LoVo (cell line): Measurements from ENCODE around the gene MCIDAS.
A peak's percentile ranks its signal among the peaks of the same experiment; 100 is the strongest.

ENCODE experiments used
- DNase-seq: peaks from one replicate; pipeline ENCODE4 v3.0.0-alpha.2; 2016; ENCODE audit warnings: low spot score

Gene MCIDAS

DNA sequence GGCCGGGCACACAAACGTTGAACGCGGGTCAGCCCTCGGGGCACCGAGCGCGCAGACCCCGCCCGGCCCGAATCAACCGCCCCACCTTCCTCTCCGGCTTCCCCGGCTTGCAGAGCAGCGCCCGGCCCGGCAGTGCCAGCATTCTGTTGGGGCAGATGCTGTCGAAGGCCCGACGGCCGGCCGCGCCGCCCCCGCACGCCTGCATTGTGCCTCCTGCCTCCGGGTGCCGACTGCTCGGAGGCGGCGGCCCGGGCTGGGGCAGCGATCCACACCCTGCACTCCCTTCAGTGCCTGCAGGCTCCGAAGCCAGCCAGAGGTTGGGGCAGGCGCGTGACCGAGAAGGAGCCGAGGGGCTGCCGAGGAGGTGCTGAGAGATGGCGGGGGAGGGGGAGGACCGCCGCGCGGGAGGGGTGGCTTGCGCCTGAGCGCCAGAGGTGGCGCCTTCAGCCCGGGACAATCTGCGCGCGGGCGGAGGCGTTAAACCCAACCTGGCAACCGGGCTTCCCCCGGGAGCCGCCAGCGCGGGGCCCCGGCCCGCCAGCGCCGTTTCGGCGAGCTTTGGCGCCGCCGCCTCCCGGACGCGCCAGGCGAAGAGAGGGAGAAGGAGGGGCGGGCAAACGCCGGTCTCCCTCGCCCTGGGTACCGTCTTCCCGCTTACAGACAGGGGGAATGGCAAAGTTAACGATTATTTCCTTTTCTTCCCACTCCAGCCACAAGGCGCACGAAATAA lies at the start of gene MCIDAS:
Gene MCIDAS (minus strand): TSS at position 382 of the 730 bp plus-strand sequence. CDS start 177 bp downstream, at position 205.
- DNase-seq = peak; percentile 87

- no peak for DNase-seq
Measured at GRCh38 chr5:55276771-55277170, 49.7 kb upstream of the MCIDAS start.

DNA sequence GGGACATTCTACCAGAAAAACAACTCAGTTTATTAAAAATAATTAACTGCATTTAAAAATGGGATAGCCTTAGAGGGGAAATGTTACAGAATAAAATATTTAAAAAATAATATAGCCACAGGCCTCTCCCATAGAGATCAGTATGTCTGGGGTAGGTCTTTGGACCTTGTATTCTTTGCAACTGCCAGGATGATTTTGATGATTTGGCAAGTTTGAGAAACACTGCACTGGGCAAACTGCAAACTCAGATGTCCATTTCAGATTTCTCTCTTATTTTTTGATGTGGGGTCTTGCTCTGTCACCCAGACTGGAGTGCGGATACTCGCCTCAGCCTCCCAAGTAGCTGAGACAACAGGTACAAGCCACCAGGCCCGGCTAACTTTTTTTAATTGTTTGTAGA lies 31.2 kb upstream of the MCIDAS start:
- DNase-seq = no peak

DNA sequence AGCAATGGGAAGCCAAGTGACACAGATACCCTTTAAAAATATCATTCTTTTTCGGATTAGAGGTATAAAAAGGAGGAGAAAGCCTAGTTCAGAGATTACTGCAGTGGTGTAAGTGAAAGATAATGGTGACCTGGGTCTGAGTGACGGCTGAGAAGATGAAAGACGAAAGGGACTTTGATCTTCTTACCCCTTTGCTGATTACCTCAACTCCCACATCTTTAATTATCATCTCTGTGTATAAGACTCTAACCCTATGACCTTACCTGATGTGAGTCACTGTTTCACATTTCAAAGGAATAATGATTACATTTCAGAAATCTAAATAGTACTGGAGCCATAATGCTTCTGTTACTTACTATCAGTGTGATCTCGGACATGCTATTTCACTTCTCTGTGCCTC lies 27.7 kb upstream of the MCIDAS start:
- DNase-seq = no peak

- DNase-seq = no peak
Measured at GRCh38 chr5:55250064-55250463, 22.9 kb upstream of the MCIDAS start.

DNA sequence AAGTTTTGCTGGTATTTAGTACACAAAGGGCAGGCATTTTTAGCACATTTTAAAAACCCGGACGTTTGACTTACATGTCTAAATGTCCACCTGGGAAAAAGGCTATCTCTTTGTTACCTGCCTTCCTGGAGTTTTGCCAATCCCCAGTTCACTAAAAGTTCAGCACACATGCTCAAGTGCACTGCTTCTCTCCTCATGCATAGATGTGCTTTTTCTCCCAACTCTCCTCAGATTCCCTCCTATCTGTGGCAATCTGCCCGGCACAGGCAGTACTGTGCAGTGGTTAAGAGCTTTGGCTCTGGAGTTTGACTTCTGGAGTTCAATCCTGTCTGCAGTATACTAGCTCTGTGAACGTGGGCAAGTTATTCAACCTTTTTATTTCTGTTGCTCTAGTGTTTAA lies 14.6 kb upstream of the MCIDAS start:
- DNase-seq = no peak

DNA sequence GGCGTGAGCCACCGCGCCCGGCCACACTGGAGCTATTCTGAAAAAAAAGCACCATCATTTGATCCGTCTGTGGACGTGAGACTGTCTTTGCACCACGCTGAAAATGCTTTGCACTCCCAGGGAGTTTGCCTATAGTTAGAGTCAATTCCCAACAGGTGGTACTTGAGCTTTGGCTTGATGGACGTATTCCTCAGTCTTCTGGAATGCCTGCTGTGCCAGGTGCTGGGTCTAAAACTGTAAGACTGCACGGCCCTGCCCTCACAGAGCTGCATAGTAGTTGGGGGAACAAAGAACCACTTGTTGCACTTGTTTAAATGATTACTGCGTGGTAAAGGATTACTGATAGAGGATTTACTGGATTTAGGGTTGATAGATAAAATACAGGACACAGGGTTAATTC lies 9.7 kb upstream of the MCIDAS start:
- DNase-seq = no peak

DNA sequence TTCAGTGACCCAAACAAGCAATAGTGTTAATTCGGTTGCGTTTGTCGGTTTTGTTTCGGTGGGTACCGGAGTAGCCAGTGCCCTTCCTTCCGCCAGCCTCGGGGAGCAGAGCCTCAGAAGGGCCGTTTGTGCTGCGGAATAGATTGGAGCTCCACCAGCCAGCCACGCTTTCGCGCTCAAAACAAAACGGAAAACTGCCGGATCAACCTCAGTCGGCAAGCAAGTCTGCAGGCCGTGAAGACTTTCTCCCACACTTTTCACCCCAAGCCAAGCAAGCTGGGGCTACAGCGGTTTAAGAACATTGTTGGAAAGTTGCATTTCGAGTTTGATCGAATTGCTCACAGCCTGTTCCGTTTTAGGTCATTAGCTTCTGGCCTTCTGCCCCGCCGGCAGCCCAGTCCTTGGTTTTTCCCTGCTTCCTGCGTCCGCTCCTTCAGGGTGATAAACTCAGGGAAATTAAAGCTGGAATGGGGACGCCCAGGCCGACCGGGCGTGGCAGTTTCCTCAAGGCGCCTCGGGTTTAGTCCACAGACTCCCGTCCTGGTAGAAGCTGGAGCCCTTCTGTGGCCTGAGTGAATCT lies 7.1 kb upstream of the MCIDAS start:
- DNase-seq = peak; percentile 70

- DNase-seq = peak; percentile 92
Measured at GRCh38 chr5:55232985-55233928, 6.1 kb upstream of the MCIDAS start, which contains the start of gene CCNO. Gene CCNO (minus strand): TSS chr5:55233608. CDS start chr5:55233523, 85 bp downstream.

DNA sequence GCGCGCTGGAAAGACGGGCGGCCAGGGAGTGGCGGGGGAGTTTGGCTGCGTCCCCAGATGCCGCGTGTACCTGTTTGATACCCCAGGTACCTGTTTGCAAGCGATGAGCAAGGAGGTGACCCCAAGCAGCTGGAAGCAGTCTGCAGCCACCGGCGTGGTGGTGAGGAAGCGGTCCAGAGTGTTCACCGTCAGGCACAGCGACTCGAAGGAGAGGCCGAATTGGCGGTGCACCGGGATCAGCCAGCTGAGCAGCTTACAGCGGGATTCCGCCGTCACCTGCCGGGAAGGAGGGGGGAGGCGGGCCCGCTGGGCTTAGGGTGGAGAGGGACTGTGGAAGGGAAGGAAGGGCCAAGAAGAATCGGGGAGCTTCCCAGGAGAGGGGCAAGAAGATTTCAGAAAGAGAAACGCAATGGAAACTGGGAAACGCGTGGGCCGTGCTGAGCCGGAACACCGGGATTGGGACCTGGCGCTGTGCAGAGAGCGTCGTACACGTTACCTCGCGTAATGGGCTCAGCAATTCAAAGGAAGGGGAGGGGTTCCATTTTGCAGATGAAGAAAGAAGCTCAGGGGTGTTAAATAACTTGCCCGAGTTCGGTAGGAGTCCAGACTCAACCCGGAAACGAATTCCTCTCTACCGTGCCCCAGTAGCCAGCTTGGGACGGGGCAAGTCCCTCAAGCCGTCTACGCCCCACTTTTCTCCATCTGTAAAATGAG lies 5.3 kb upstream of the MCIDAS start:
- DNase-seq = peak; percentile 70

- no peak for DNase-seq
Measured at GRCh38 chr5:55231919-55232270, 4.8 kb upstream of the MCIDAS start.

DNA sequence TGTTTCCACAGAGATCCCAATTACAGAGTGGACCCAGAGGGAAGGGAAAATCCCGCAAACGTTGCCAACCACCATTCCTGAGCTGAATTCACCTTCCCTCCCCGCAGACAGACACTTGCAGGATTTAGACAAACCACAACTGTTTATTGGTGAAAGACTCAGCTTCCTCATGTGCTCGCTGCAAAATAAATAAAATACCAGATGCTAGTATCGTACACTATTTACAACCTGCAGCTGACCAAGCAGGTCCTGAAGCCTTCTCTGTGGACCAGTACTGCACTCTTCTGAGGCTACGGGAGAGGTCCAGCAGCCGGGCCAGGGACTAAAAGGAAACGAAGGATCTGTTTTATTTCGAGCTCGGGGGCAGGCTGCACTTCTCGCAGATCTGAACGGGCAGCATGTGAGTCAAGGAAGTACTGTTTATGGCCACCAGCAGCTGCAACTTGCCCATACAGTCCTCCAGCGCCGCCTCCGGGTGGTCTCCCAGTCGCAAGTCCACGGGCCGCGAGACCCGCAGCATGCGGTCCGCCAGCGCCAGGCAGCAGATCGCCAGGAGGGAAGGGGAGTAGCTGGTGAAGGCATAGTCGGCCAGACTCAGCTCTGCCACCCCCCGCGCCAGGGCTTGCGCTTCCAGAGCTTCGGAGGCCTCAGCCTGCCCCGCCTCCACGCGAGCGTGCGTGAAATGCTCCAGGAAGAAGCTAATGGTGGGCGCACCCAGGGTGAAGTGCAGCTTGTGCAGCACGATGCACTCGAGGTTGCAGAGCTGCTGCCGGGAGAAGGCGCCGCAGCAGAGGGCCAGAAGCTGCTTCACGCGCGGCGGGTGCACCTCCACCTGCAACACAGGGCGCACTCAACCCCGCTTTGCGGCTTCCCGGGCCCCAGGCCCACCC lies 4.2 kb upstream of the MCIDAS start:
- no peak for DNase-seq

DNA sequence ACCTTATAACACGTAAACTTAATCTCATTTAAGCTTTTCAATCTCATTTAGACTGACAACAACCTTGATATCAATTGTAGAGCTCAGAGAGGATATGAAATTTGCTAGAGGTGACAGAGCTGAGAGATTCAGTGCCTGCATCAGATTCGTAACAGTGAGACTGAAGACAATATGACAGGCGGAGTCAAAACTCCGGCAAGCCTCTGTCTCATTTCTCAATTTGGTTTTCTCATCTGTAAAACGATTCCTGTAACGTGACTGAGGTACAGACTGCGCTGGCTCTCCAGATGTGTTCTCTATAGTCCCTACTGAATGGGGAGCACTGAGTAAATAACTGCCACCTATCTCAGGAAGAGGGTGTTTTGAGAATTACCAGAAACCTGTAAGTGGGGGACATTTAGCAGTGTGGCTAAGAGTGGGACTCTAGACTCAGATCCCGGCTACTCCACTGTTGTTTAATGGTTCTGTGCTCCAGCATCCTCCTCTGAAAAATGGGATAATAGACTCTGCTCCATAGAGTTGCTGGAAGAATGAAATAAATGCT lies 3.0 kb upstream of the MCIDAS start:
- DNase-seq = no peak

DNA sequence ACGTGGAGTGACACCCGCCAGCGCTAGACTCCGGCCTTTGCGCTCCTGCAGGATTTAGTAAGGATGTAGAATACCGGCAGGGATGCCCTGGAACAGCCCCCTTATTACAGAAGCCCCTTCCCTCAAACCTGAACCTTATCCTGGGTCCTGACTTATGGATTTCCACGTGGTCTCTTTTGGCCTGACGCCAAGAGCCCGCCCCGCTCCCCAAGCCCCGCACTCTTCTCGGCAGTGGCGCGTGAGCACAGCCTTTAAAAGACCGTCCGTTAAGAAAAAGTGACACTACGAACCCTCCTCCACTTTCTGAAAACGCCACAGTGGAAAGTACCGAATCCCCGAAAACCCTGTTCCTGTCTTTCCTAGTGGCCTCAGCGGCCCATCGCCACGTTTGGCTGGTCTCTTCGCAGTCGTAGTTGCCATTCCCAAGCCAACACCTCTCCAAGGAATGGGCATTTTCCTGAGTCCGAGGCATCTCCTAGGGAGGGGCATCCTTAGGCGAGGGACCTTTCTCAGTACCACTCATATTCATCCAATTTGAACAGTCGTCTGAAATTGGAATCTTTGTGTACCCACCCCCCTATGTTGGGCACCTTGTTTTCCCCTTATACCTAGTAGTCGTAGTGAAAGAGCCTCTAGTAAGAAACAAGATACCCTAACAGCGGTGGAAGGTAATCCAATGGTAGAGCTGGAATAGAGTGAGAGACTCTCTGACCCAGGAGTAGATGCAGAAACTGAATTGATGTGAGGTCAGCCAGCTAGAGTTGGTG lies 732 bp upstream of the MCIDAS start:
- no peak for DNase-seq

GRCh38 chr5:55226027-55226933 lies 835 bp downstream of the MCIDAS start:
- peak; percentile 85 for DNase-seq

GRCh38 chr5:55225346-55225745 lies 1.8 kb downstream of the MCIDAS start:
- no peak for DNase-seq

DNA sequence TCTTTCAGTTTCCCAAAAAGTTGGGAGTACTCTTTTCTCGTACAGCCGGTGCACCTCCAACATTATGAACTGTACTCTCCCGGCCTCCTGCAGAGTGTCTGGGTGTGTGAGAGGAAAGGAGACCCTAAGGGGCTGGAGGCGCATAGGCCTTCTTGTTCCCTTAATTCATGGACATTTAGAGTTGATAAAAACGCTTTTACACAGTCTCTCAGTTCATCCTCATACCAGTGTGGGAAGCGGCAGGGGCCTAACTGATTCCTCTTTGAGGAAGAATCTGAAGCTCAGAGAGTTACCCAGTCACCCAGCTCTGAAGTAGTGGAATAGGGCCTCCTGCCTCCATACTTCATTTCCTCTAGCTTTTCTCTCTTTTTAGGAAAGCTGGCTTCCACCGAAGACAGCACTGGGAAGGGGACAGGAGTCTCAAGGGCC lies 3.3 kb downstream of the MCIDAS start:
- no peak for DNase-seq

DNA sequence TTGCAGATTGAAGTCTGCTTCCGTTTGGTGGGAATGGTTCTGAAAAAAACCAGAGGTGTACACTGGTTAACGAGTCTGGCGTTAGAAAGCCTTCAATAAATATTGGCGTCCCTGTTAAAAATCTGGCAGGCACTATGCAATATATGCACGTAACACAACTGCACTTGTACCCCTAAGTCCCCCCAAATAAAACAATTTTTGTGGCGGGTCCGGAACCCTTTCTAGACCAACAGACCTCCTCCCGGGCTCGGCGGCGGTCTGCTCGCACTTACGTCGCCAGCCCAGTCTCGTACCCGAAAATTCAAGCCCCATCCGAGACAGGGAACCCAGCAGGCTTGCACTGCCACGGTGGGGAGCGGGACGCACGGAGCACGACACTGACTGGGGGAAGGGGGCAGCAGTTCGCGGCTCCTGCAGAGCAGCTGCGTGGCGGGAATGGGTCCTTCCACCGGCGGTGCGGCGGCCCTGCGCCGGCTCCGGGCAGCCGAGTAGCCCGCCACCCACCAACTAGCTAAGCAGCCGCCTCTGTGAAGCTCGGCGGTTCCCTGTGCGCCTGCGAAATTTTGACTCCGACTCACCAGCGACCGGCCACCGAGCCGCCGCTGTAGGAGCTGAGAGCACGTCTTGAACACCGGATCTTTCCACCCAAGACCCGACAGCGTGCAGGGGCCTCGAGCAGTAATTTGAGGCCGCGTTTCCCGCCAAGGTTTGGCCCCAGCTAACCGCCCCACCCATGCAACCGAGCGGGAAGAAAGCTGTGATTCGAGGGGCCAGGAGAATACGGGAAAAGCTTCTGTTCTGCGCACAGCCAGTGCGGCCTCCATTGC lies 3.9 kb downstream of the MCIDAS start:
- DNase-seq = no peak
